Naive thymus-derived CD4-positive, alpha-beta T cell (primary cell): ENCODE measurements around the gene FAM83E. TPM values are rescaled to one million over a fixed set of nuclear protein-coding genes. Genes with fewer than 3 reads are reported as not detected.
A peak's percentile ranks its signal among the peaks of the same experiment; 100 is the strongest.

ENCODE experiments used
- ATAC-seq: fragments of 150-1000 bp; cut with Tn5 transposase; 2 replicates; pipeline ENCODE4 v1.10.0; 2021; ENCODE audit warnings: mild to moderate bottlenecking, moderate library complexity
- CTCF ChIA-PET: fragments of 350-600 bp; sonication (Branson Sonifier 250); formaldehyde crosslinking; loops from one replicate; lab custom pipeline; 2021; ENCODE audit warnings: antibody characterized with exemption; lab: Charles Lee
- POLR2A ChIA-PET: fragments of 350-600 bp; sonication (Branson Sonifier 250); formaldehyde crosslinking; loops from one replicate; lab custom pipeline; 2021; ENCODE audit warnings: antibody characterized with exemption, inconsistent platforms; lab: Charles Lee
- DNase-seq, 9 donors: peaks; one replicate each; pipeline versions ENCODE4 v3.0.0 to v3.0.0-alpha.2; 2020 to 2022; ENCODE audit warnings: mixed read lengths in 1 of 9
- H3K27ac ChIP-seq: one replicate; pipeline ENCODE4 v1.7.0; 2013; ENCODE audit warnings: mild to moderate bottlenecking, low read depth, low read length, moderate library complexity
- H3K27me3 ChIP-seq, 2 donors: one replicate each; pipeline ENCODE4 v1.7.0; 2013; ENCODE audit warnings: low read length in 2 of 2, mild to moderate bottlenecking in 2 of 2, moderate library complexity in 2 of 2; ENCODE audit not compliant: control insufficient read depth in 2 of 2, insufficient read depth in 2 of 2
- H3K36me3 ChIP-seq, 3 experiments: 1 replicate in 2 of 3; 2 replicates in 1 of 3; pipeline ENCODE4 v1.7.0; 2013; ENCODE audit warnings: low read length in 3 of 3, mild to moderate bottlenecking in 3 of 3, moderate library complexity in 1 of 3; ENCODE audit not compliant: insufficient read depth in 3 of 3, control insufficient read depth in 2 of 3
- H3K4me1 ChIP-seq, 2 donors: one replicate each; pipeline ENCODE4 v1.7.0; 2013; ENCODE audit warnings: low read length in 2 of 2, mild to moderate bottlenecking in 2 of 2, moderate library complexity in 1 of 2; ENCODE audit not compliant: control insufficient read depth in 2 of 2, insufficient read depth in 2 of 2
- H3K4me3 ChIP-seq: 2 replicates; pipeline ENCODE4 v1.7.0; 2013; ENCODE audit warnings: mild to moderate bottlenecking, low read length
- H3K9me3 ChIP-seq, 3 experiments: 1 replicate in 2 of 3; 2 replicates in 1 of 3; pipeline ENCODE4 v1.7.0; 2013; ENCODE audit warnings: low read length in 3 of 3; ENCODE audit not compliant: control insufficient read depth in 2 of 3
- H3K27ac Mint-ChIP-seq, 9 donors: one replicate each; pipeline ENCODE4 v1.8.0; 2020 to 2022; ENCODE audit warnings: mixed read lengths in 9 of 9, mild to moderate bottlenecking in 8 of 9, moderate library complexity in 5 of 9, inconsistent platforms in 2 of 9
- H3K27me3 Mint-ChIP-seq, 5 donors: one replicate each; pipeline ENCODE4 v1.8.0; 2021 to 2022; ENCODE audit warnings: mixed read lengths in 5 of 5, mild to moderate bottlenecking in 1 of 5
- H3K36me3 Mint-ChIP-seq, 5 donors: one replicate each; pipeline ENCODE4 v1.8.0; 2020 to 2022; ENCODE audit warnings: mixed read lengths in 5 of 5, mild to moderate bottlenecking in 3 of 5, inconsistent platforms in 1 of 5
- H3K4me1 Mint-ChIP-seq, 7 donors: one replicate each; pipeline ENCODE4 v1.8.0; 2020 to 2022; ENCODE audit warnings: mixed read lengths in 7 of 7, mild to moderate bottlenecking in 3 of 7, inconsistent platforms in 1 of 7
- H3K4me3 Mint-ChIP-seq, 10 donors: one replicate each; pipeline ENCODE4 v1.8.0; 2020 to 2022; ENCODE audit warnings: mild to moderate bottlenecking in 10 of 10, mixed read lengths in 10 of 10, moderate library complexity in 6 of 10, inconsistent platforms in 2 of 10
- H3K9me3 Mint-ChIP-seq, 11 donors: one replicate each; pipeline ENCODE4 v1.8.0; 2020 to 2022; ENCODE audit warnings: mixed read lengths in 11 of 11, mild to moderate bottlenecking in 4 of 11, inconsistent platforms in 1 of 11, moderate library complexity in 1 of 11
- intact Hi-C, 2 donors: fragments of 100-400 bp; cut with micrococcal nuclease; formaldehyde crosslinking; loops; one replicate each; pipeline ENCODE4 v1.15.1; 2023
- polyA plus RNA-seq, 2 donors: library from polyadenylated mRNA; unstranded; fragments of 300-500 nt; fragmentation: Illumina TruSeq; gene quantifications; one replicate each; pipeline ENCODE4 v1.2.3, GENCODE V29; 2021
- total RNA-seq, 6 experiments: library from RNA in 5 of 6; stranded (reverse) in 5 of 6; gene quantifications; 1 replicate in 5 of 6; 2 replicates in 1 of 6; pipeline ENCODE4 v1.2.3 and lab custom pipeline; 2021 to 2026

The FAM83E gene
- total and polyA plus RNA-seq, 7 experiments from 2014 or later, result 0.66 to 3.7 (median 2.4) TPM; not detected in 2

GRCh38 chr19:48625891-48626327 lies 11.0 kb upstream of the FAM83E start:
- H3K27ac ChIP-seq, result no peak overlapping the region
- Mint-ChIP-seq H3K36me3 (peaks cover 0 to 15% (median 9%) of the 10 kb centered on the region in 5 donors), H3K4me1 (peaks cover 21 to 43% (median 35%) of the 10 kb centered on the region in 7 donors), H3K4me3 (no peak overlapping the region), H3K27ac (peak overlapping the region in 2 of 9 donors; percentile 79 to 92), H3K9me3 (peaks cover 0 to 3% (median 0%) of the 10 kb centered on the region in 11 donors), H3K27me3 (no peaks in the 10 kb centered on the region)
- no peaks in the 10 kb centered on the region for H3K27me3 ChIP-seq
- ATAC-seq (no peak), DNase-seq (no peak)
- intact Hi-C loops, result no loop called here
- H3K9me3 ChIP-seq, result no peaks in the 10 kb centered on the region
- peaks cover 13 to 15% of the 10 kb centered on the region in 2 donors for H3K4me1 ChIP-seq
- no peak overlapping the region for H3K4me3 ChIP-seq
- ChIA-PET POLR2A (interaction anchor here (0.5 to 5.9 kb wide), 2 partner anchors 6 to 311 kb away, joined by 3 to 66 read pairs; no protein-coding TSS in a partner anchor), CTCF (no interaction called here)
- H3K36me3 ChIP-seq, result peaks cover 0 to 38% (median 0%) of the 10 kb centered on the region in 3 experiments

GRCh38 chr19:48624791-48625723 lies 10.2 kb upstream of the FAM83E start:
- POLR2A ChIA-PET, result interaction anchor here (0.5 to 5.9 kb wide), 3 partner anchors 7 to 312 kb away, joined by 3 to 66 read pairs (median 9); partner anchors contain the start of gene DBP
- no peak overlapping the region for H3K4me3 ChIP-seq
- peak overlapping the region in 8 of 10 donors; percentile 10 to 98 (median 76) for H3K4me3 Mint-ChIP-seq

GRCh38 chr19:48624067-48624594 lies 9.3 kb upstream of the FAM83E start:
- Histone ChIP-seq H3K4me3 (peak overlapping the region; percentile 29), H3K9me3 (no peaks in the 10 kb centered on the region), H3K36me3 (peaks cover 0 to 20% (median 0%) of the 10 kb centered on the region in 3 experiments), H3K27ac (peak overlapping the region; percentile 73), H3K4me1 (peaks cover 14 to 24% of the 10 kb centered on the region in 2 donors), H3K27me3 (no peaks in the 10 kb centered on the region)
- CTCF ChIA-PET, result interaction anchor here (0.8 to 1.4 kb wide), 2 partner anchors 10 to 14 kb away, joined by 4 read pairs; partner anchors contain the start of gene DBP
- Mint-ChIP-seq H3K4me1 (peaks cover 31 to 51% (median 44%) of the 10 kb centered on the region in 7 donors), H3K27me3 (no peaks in the 10 kb centered on the region), H3K9me3 (peaks cover 0 to 3% (median 0%) of the 10 kb centered on the region in 11 donors), H3K36me3 (peaks cover 0 to 17% (median 4%) of the 10 kb centered on the region in 5 donors), H3K4me3 (peak overlapping the region; percentile 76 to 98 (median 88)), H3K27ac (peak overlapping the region; percentile 86 to 99 (median 92))
- ATAC-seq, result peak; percentile 86
- intact Hi-C loops, result loop anchor here (1.0 to 5.0 kb wide), 2 partner anchors 13 to 1253 kb away; partner anchors contain the start of genes DBP (in 2 of the 2), AKT1S1 (in 1 of the 2) and TBC1D17 (in 1 of the 2)
- DNase-seq, result peak; percentile 83 to 97 (median 87)
- POLR2A ChIA-PET, result interaction anchor here (1.2 to 5.9 kb wide), 7 partner anchors 8 to 118 kb away, joined by 3 to 66 read pairs (median 7); partner anchors contain the start of genes CA11 and DBP

More at GRCh38 chr19:48624791-48625723, 10.2 kb upstream of the FAM83E start:
- Histone ChIP-seq H3K27ac (peak overlapping the region; percentile 73), H3K36me3 (peaks cover 0 to 29% (median 0%) of the 10 kb centered on the region in 3 experiments), H3K27me3 (no peaks in the 10 kb centered on the region), H3K9me3 (no peaks in the 10 kb centered on the region), H3K4me1 (peaks cover 13 to 17% of the 10 kb centered on the region in 2 donors)
- DNase-seq (no peak), ATAC-seq (no peak)
- Mint-ChIP-seq H3K27ac (peak overlapping the region; percentile 58 to 96 (median 89)), H3K4me1 (peaks cover 24 to 44% (median 34%) of the 10 kb centered on the region in 7 donors), H3K36me3 (peaks cover 0 to 13% (median 4%) of the 10 kb centered on the region in 5 donors), H3K9me3 (peaks cover 0 to 3% (median 0%) of the 10 kb centered on the region in 11 donors), H3K27me3 (no peaks in the 10 kb centered on the region)
- intact Hi-C loops, result loop anchor here (1.0 to 5.0 kb wide), 2 partner anchors 12 to 1252 kb away; partner anchors contain the start of genes DBP (in 2 of the 2), AKT1S1 (in 1 of the 2) and TBC1D17 (in 1 of the 2)
- CTCF ChIA-PET, result no interaction called here

GRCh38 chr19:48623556-48624066 lies 8.7 kb upstream of the FAM83E start:
- Mint-ChIP-seq H3K27ac (peak overlapping the region; percentile 84 to 99 (median 92)), H3K36me3 (peaks cover 0 to 18% (median 4%) of the 10 kb centered on the region in 5 donors), H3K27me3 (no peaks in the 10 kb centered on the region), H3K9me3 (peaks cover 0 to 3% (median 0%) of the 10 kb centered on the region in 11 donors), H3K4me1 (peaks cover 32 to 52% (median 45%) of the 10 kb centered on the region in 7 donors), H3K4me3 (peak overlapping the region; percentile 76 to 98 (median 88))
- Histone ChIP-seq H3K27ac (peak overlapping the region; percentile 73), H3K4me3 (peak overlapping the region; percentile 29), H3K36me3 (peaks cover 0 to 18% (median 0%) of the 10 kb centered on the region in 3 experiments), H3K27me3 (no peaks in the 10 kb centered on the region), H3K9me3 (no peaks in the 10 kb centered on the region), H3K4me1 (peaks cover 14 to 24% of the 10 kb centered on the region in 2 donors)
- no peak for DNase-seq
- ChIA-PET POLR2A (interaction anchor here (0.6 to 5.9 kb wide), 8 partner anchors 9 to 118 kb away, joined by 3 to 66 read pairs (median 7); partner anchors contain the start of genes CA11 and DBP), CTCF (interaction anchor here (0.8 to 1.4 kb wide), 3 partner anchors 11 to 15 kb away, joined by 3 to 4 read pairs (median 4); partner anchors contain the start of gene DBP)
- intact Hi-C loops, result loop anchor here (1.0 to 5.0 kb wide), 2 partner anchors 14 to 1254 kb away; partner anchors contain the start of genes DBP (in 2 of the 2), AKT1S1 (in 1 of the 2) and TBC1D17 (in 1 of the 2)
- ATAC-seq, result no peak

GRCh38 chr19:48619692-48620585 lies 5.1 kb upstream of the FAM83E start:
- ATAC-seq, result no peak
- Histone ChIP-seq H3K4me3 (peak overlapping the region; percentile 96), H3K27me3 (no peaks in the 10 kb centered on the region), H3K4me1 (peaks cover 26 to 45% of the 10 kb centered on the region in 2 donors), H3K27ac (peak overlapping the region; percentile 95), H3K9me3 (no peaks in the 10 kb centered on the region), H3K36me3 (peaks cover 0 to 33% (median 13%) of the 10 kb centered on the region in 3 experiments)
- H3K27me3 Mint-ChIP-seq, result no peaks in the 10 kb centered on the region
- ChIA-PET CTCF (interaction anchor here (0.6 to 1.3 kb wide), 5 partner anchors 14 to 831 kb away, joined by 3 to 6 read pairs (median 3); no protein-coding TSS in a partner anchor), POLR2A (interaction anchor here (0.6 to 5.9 kb wide), 24 partner anchors 7 to 1199 kb away, joined by 3 to 73 read pairs (median 4); partner anchors contain the start of genes CA11, DBP, SYNGR4 and TMEM143)
- H3K4me1 Mint-ChIP-seq, result peaks cover 44 to 70% (median 55%) of the 10 kb centered on the region in 7 donors
- no peak for DNase-seq
- peaks cover 0 to 3% (median 0%) of the 10 kb centered on the region in 11 donors for H3K9me3 Mint-ChIP-seq
- H3K27ac Mint-ChIP-seq, result peak overlapping the region; percentile 96 to 99 (median 98)
- H3K36me3 Mint-ChIP-seq, result peaks cover 0 to 31% (median 14%) of the 10 kb centered on the region in 5 donors
- peak overlapping the region; percentile 88 to 99 (median 96) for H3K4me3 Mint-ChIP-seq
- intact Hi-C loops, result loop anchor here (1.0 to 10.0 kb wide), 15 partner anchors 17 to 1257 kb away; partner anchors contain the start of genes CYTH2 (in 2 of the 2), DBP (in 2 of the 2), GRWD1 (in 2 of the 2) and AKT1S1 (in 1 of the 2)
